Measurements from ENCODE around the gene FUT7. TPM values are rescaled to one million over a fixed set of nuclear protein-coding genes. Genes with fewer than 3 reads are reported as not detected.

FUT7 gene
- total RNA-seq, 4 donors from 2014 or later, result 0.19 to 3.6 (median 0.31) TPM; not detected in 1

GRCh38 chr9:136996361-136997292, 35.3 kb downstream of the FUT7 start, which contains the start of gene CLIC3:
CLIC3 (minus strand) TSS chr9:136996568; CDS start chr9:136996543, 25 bp downstream.
- no peak for TF ChIP-seq CTCF (IDR thresholded peaks at IDR 0.05)
- DNase-seq (ENCODE audit: low spot score) (no peak), ATAC-seq (ENCODE audit: low FRiP score) (peak; percentile 19)

- no peak for TF ChIP-seq CTCF (IDR thresholded peaks at IDR 0.05)
- DNase-seq (ENCODE audit: low spot score) (no peak), ATAC-seq (ENCODE audit: low FRiP score) (no peak)
Measured at GRCh38 chr9:136995772-136996311, 36.0 kb downstream of the FUT7 start.

- DNase-seq (ENCODE audit: low spot score) (no peak), ATAC-seq (ENCODE audit: low FRiP score) (no peak)
- TF ChIP-seq CTCF (IDR thresholded peaks at IDR 0.05), result no peak
Measured at GRCh38 chr9:136995362-136995761, 36.5 kb downstream of the FUT7 start.

- no peak for TF ChIP-seq CTCF (IDR thresholded peaks at IDR 0.05)
- DNase-seq (ENCODE audit: low spot score), result no peak
- no peak for ATAC-seq (ENCODE audit: low FRiP score)
Measured at GRCh38 chr9:136994888-136995230, 37.0 kb downstream of the FUT7 start.

GRCh38 chr9:136994180-136994887, 37.6 kb downstream of the FUT7 start:
- DNase-seq (ENCODE audit: low spot score), result no peak
- no peak for TF ChIP-seq CTCF (IDR thresholded peaks at IDR 0.05)
- no peak for ATAC-seq (ENCODE audit: low FRiP score)

GRCh38 chr9:136992819-136993369, 39.0 kb downstream of the FUT7 start:
- DNase-seq (ENCODE audit: low spot score) (no peak), ATAC-seq (ENCODE audit: low FRiP score) (no peak)
- no peak for TF ChIP-seq CTCF (IDR thresholded peaks at IDR 0.05)
